GM12872 (cell line): ENCODE measurements around the gene NPPC.

Experiments
- TF ChIP-seq, protein P1 (sequence below): IDR thresholded peaks from 3 replicates; pipeline ENCODE4 v1.5.1; 2011; ENCODE audit warnings: low read depth, mild to moderate bottlenecking, low read length, moderate library complexity; ENCODE audit not compliant: insufficient read depth

Gene NPPC

DNA sequence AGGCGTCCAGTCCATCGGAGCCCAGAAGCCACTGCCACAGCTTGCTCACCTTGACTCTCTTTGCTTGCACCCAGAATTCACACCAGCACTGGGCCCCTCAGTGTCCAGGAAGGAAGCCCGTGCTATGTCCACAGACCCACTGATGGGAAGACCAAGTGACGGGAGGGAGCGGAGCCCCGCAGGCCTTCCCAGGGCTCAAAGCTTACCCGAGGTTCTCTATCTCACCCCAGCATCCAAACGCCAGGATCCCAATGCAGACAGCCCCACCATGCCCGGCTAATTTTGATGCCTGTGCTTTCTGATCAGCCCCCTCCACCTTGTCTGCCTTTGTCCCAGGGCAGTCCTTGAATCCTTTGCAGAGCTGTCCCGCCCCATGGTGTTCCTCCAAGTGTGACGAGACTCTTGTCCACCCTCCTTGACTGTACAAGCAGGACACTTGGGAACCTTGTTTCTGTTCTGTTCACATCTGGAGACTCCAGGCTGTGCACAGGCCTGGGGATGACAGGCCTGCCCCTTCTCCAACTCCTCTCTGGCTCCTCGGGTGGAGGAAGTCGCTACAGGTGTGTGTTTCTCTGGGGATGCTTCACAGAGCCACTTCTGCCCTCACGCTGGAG, 12.0 kb downstream of the NPPC start:
- TF ChIP-seq, protein P1, sequence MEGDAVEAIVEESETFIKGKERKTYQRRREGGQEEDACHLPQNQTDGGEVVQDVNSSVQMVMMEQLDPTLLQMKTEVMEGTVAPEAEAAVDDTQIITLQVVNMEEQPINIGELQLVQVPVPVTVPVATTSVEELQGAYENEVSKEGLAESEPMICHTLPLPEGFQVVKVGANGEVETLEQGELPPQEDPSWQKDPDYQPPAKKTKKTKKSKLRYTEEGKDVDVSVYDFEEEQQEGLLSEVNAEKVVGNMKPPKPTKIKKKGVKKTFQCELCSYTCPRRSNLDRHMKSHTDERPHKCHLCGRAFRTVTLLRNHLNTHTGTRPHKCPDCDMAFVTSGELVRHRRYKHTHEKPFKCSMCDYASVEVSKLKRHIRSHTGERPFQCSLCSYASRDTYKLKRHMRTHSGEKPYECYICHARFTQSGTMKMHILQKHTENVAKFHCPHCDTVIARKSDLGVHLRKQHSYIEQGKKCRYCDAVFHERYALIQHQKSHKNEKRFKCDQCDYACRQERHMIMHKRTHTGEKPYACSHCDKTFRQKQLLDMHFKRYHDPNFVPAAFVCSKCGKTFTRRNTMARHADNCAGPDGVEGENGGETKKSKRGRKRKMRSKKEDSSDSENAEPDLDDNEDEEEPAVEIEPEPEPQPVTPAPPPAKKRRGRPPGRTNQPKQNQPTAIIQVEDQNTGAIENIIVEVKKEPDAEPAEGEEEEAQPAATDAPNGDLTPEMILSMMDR: no peak

DNA sequence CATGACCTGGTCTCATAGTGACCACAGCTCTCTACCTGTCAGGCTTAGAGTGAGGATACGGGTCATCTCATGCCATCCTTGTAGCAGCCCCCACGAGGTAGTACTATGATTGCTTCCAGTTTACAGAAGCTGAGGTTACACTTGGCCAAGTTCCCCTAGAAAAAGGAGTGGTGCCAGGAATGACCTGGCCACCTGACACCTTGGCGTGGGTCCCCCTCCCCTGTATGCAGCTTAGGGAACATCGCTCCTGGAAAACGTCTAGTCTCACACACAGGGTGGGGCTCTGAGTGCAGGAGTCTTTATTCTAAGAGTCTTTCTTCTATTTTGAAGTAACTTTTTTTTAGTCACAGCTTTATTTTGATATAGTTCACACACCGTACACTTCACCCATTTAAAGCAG, 14.8 kb downstream of the NPPC start:
- TF ChIP-seq, protein P1: no peak

DNA sequence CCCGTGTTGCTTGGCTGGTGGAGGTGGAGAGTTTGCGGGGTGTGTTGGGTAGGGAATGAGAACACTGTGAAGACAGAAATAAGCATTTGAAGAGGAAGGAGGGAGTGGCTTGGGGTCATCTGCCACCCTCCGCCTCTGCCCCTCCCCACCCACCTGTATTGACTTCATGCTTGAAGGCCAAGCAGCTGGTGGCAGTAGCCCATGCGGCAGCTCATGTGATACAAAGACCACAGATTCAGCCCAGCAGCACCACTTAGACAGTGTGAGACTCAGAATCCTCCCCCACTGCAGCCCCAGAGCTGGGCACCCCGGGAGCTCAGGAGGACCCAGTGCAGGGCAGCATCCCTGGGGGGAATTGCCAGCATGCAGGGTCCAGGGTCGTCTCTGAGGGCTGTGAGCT, 15.4 kb downstream of the NPPC start:
- TF ChIP-seq, protein P1: no peak

DNA sequence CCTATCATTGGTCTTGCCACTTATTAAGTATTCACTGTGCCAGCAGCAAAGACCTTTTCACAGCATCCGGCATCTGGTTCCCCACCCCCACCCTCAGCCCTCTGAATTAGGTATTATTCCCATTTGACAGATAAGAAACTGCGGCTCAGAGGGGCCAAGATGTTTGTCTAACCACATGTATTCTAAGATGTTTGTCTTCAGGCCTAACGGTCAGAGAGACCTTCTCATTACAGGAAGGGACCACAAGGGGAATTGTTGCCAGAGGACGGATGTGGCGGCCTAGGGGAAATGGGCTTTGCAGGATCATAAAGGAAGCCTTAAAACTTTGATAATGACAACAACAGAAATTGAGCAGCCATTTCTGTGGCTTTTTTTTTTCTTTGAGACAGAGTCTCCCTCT, 16.6 kb downstream of the NPPC start:
- TF ChIP-seq, protein P1: no peak

DNA sequence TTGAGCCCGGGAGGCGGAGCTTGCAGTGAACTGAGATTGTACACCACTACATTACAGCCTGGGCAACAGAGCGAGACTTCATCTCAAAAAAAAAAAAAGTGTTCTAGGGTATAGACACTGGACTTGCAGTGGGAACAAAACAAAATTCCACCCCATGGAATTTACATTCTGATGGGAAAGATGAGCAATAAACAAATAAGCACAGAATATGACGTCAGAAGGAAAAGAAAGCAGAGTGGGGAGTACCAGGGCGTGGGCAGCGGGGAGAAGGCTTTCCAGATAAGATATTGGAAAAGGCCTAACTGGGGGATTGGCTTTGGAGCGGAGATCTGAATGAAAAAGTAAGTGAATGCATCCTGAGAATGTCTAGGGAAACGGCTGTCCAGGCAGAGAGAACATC, 17.6 kb downstream of the NPPC start:
- TF ChIP-seq, protein P1: no peak

DNA sequence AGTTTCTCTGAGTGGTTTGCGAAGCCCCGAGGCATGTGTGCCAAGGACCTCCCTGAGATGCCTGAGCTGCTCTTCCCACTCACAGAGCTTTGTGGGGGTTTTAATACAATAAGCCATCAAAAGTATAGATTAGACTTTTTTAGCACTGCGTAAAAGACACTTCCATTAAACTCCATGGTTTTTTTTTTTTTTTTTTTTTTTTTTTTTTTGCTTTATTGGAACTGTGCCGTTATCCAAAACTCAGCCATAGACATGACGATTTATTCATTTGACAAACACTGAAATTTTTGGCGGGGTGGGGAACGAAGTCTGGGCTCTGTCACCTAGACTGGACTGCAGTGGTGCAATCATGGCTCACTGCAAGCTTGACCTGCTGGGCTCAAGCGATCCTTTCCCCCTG, 18.4 kb downstream of the NPPC start:
- TF ChIP-seq, protein P1: no peak

DNA sequence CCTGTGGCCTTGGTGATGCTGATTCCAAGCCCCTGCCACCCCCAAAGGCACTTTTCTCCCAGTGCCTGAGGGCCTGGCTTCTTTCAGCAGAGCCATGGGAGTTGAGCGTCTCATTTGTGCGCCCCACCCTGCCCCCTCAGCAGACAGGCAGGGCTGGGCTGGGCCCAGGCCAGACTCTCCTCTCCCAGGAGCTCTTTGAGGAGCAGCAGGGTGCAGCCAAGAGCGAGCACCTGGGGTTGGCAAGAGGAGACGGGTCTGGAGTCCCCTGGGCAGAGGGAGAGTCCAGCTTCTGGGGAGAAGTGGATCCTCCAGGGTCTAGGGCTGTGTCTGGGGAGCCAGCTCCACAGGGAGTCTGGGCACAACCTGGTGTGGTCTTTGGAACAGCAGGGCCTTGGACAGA, 21.2 kb downstream of the NPPC start:
- TF ChIP-seq, protein P1: no peak
